ENCODE results near the gene SGCD. TPM values are rescaled to one million over a fixed set of nuclear protein-coding genes. Genes with fewer than 3 reads are reported as not detected.
"Not testable (repeated sequence)": the region's sequence is repeated elsewhere in the genome, so short reads cannot be mapped to it uniquely, and the experiment has no call there.

SGCD gene
- total RNA-seq, 5 donors from 2014 or later (not counting 1 experiment from before 2014, with no cell fraction given) = 0.13 to 2.4 (median 0.22) TPM

DNA sequence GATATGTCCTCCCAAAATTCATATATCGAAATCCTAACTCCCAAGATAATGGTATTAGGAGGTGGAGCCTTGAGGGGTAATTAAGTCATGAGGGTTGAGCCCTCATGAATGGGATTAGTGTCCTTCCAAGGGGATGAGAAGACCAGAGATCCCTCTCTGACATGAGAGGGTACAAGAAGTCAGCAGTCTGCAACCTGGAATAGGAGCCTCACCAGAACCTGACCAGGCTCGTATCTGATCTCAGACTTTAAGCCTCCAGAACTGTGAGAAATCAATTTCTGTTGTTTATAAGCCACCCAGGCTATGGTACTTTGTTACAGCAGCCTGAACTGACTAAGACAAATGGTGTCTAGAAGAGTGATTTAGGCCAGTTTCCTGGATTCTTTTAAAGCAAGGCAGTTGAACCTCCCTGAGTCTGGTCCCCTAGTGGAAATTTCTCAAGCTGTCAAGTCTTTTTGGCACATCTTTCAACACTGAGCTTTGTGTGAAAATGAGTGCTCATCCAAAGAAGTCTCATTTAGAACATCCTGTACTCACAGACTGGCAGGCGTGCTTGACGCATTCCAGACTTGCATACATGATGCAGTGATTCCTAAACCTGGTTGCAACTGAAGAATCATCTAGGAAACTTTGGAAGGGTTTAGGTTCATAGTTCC, 268.3 kb downstream of the SGCD start:
- Mint-ChIP-seq H3K27ac (no peak overlapping the region), H3K9me3 (no peaks in the 10 kb centered on the region), H3K36me3 (no peaks in the 10 kb centered on the region), H3K27me3 (peaks cover 27 to 30% of the 10 kb centered on the region in 2 donors), H3K4me3 (no peak overlapping the region), H3K4me1 (no peaks in the 10 kb centered on the region)
- WGBS (ENCODE audit: insufficient coverage) = 71% methylated on average over 1 of the region's 4 CpGs
- DNase-seq = no peak
- H3K4me3 ChIP-seq (ENCODE audit: control insufficient read depth in 1 of 2, extremely low read depth in 1 of 2, low read length in 1 of 2) = no peak overlapping the region
- CTCF ChIA-PET = interaction anchor here in 1 of 2 donors (0.6 kb wide), 1 partner anchor 500 kb away, joined by 4 read pairs; no protein-coding TSS in a partner anchor
- no peak overlapping the region for H3K27ac ChIP-seq (ENCODE audit: low read length)
- POLR2A ChIA-PET = interaction anchor here in 1 of 2 donors (0.7 kb wide), 1 partner anchor 8 kb away, joined by 3 read pairs; no protein-coding TSS in a partner anchor
- H3K36me3 ChIP-seq (ENCODE audit: control insufficient read depth in 2 of 2, extremely low read depth in 1 of 2, insufficient read depth in 1 of 2, low read length in 1 of 2) = no peaks in the 10 kb centered on the region
- ATAC-seq (replicated peaks in 1 of 4) = no peak
- H3K9me3 ChIP-seq = no peaks in the 10 kb centered on the region
- no peaks in the 10 kb centered on the region for H3K4me1 ChIP-seq (ENCODE audit: control insufficient read depth in 1 of 2, extremely low read depth in 1 of 2, insufficient read depth in 2 of 2, low read length in 2 of 2)
- H3K27me3 ChIP-seq (replicated peaks in 1 of 2; ENCODE audit: control insufficient read depth in 2 of 2, extremely low read depth in 1 of 2, insufficient read depth in 2 of 2, low read length in 1 of 2) = no peaks in the 10 kb centered on the region

DNA sequence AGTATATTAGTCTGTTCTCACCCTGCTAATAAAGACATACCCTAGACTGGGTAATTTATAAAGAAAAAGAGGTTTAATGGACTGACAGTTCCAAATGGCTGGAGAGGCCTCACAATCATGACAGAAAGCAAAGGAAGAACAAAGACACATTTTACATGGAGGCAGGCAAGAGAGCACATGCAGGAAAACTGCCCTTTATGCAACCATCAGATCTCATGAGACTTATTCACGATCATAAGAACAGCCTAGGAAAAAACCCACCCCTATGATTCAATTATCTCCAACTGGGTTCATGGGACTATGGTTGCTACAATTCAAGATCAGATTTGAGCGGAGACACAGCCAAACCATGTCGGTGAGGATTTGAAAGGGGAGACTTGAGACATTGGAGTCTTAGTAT, 270.3 kb downstream of the SGCD start:
- no peaks in the 10 kb centered on the region for H3K4me1 Mint-ChIP-seq
- WGBS (ENCODE audit: insufficient coverage) = no CpG with 5 or more reads among the region's 3 CpGs
- no peak overlapping the region for H3K4me3 ChIP-seq (ENCODE audit: control insufficient read depth in 1 of 2, extremely low read depth in 1 of 2, low read length in 1 of 2)
- POLR2A ChIA-PET = interaction anchor here in 1 of 2 donors (0.6 kb wide), 1 partner anchor 12 kb away, joined by 4 read pairs; no protein-coding TSS in a partner anchor
- H3K27me3 ChIP-seq (replicated peaks in 1 of 2; ENCODE audit: control insufficient read depth in 2 of 2, extremely low read depth in 1 of 2, insufficient read depth in 2 of 2, low read length in 1 of 2) = no peaks in the 10 kb centered on the region
- H3K4me3 Mint-ChIP-seq = no peak overlapping the region
- ATAC-seq (replicated peaks in 1 of 4) (no peak), DNase-seq (no peak)
- H3K27me3 Mint-ChIP-seq = peaks cover 19 to 20% of the 10 kb centered on the region in 2 donors
- no peak overlapping the region for H3K27ac Mint-ChIP-seq
- H3K27ac ChIP-seq (ENCODE audit: low read length) = no peak overlapping the region
- no peaks in the 10 kb centered on the region for H3K4me1 ChIP-seq (ENCODE audit: control insufficient read depth in 1 of 2, extremely low read depth in 1 of 2, insufficient read depth in 2 of 2, low read length in 2 of 2)
- CTCF ChIA-PET = no interaction called here
- no peaks in the 10 kb centered on the region for H3K36me3 ChIP-seq (ENCODE audit: control insufficient read depth in 2 of 2, extremely low read depth in 1 of 2, insufficient read depth in 1 of 2, low read length in 1 of 2)
- peaks cover under 1 to 12% (median 7%) of the 10 kb centered on the region in 3 donors for H3K9me3 Mint-ChIP-seq
- no peaks in the 10 kb centered on the region for H3K9me3 ChIP-seq
- no peaks in the 10 kb centered on the region for H3K36me3 Mint-ChIP-seq

DNA sequence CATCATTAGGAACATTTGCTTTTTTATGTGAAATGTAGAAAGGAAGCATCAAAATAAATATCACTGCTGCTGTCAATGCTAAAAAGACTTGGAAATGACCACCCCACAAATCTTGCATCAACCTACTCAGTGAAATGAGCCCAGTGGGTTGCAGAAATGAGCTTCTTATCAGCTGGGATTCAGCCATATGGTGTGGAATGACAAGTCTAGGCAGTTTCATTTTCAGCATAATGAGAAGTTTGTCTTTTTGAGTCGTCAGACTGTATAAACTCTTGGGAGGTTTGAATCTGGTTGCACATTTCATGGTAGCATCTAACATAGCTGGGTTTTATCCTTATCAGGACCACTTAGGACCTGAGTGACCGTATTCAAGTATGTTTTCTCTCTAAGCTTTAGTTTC, 272.0 kb downstream of the SGCD start:
- no peak overlapping the region for H3K4me3 ChIP-seq (ENCODE audit: control insufficient read depth in 1 of 2, extremely low read depth in 1 of 2, low read length in 1 of 2)
- H3K4me1 ChIP-seq (ENCODE audit: control insufficient read depth in 1 of 2, extremely low read depth in 1 of 2, insufficient read depth in 2 of 2, low read length in 2 of 2) = no peaks in the 10 kb centered on the region
- Mint-ChIP-seq H3K4me3 (no peak overlapping the region), H3K27ac (no peak overlapping the region), H3K36me3 (no peaks in the 10 kb centered on the region), H3K9me3 (peaks cover 9 to 24% (median 19%) of the 10 kb centered on the region in 3 donors), H3K27me3 (peaks cover 7 to 8% of the 10 kb centered on the region in 2 donors), H3K4me1 (no peaks in the 10 kb centered on the region)
- no peaks in the 10 kb centered on the region for H3K27me3 ChIP-seq (replicated peaks in 1 of 2; ENCODE audit: control insufficient read depth in 2 of 2, extremely low read depth in 1 of 2, insufficient read depth in 2 of 2, low read length in 1 of 2)
- CTCF ChIA-PET = no interaction called here
- WGBS (ENCODE audit: insufficient coverage) = 100% methylated on average over 1 of the region's 2 CpGs
- no peaks in the 10 kb centered on the region for H3K36me3 ChIP-seq (ENCODE audit: control insufficient read depth in 2 of 2, extremely low read depth in 1 of 2, insufficient read depth in 1 of 2, low read length in 1 of 2)
- DNase-seq (no peak), ATAC-seq (replicated peaks in 1 of 4) (no peak)
- H3K9me3 ChIP-seq = no peaks in the 10 kb centered on the region
- POLR2A ChIA-PET = interaction anchor here in 1 of 2 donors (0.6 kb wide), 1 partner anchor 1460 kb away, joined by 3 read pairs; no protein-coding TSS in a partner anchor
- H3K27ac ChIP-seq (ENCODE audit: low read length) = no peak overlapping the region

DNA sequence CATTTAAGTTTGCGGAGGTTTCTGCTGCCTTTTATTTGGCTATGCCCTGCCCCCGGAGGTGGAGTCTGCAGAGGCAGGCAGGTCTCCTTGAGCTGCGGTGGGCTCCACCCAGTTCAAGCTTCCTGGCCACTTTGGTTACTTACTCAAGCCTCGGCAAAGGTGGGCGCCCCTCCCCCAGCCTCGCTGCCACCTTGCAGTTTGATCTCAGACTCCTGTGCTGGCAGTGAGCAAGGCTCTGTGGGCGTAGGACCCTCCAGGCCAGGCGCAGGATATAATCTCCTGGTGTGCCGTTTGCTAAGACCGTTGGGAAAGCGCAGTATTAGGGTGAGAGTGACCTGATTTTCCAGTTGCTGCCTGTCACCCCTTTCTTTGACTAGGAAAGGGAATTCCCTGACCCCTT, 283.6 kb downstream of the SGCD start:
- H3K4me1 Mint-ChIP-seq; ATAC-seq (replicated peaks in 1 of 4); H3K36me3 ChIP-seq (ENCODE audit: control insufficient read depth in 2 of 2, extremely low read depth in 1 of 2, insufficient read depth in 1 of 2, low read length in 1 of 2); H3K4me3 ChIP-seq (ENCODE audit: control insufficient read depth in 1 of 2, extremely low read depth in 1 of 2, low read length in 1 of 2); H3K9me3 ChIP-seq; H3K27ac Mint-ChIP-seq; H3K36me3 Mint-ChIP-seq; H3K27me3 Mint-ChIP-seq; CTCF ChIA-PET; H3K4me3 Mint-ChIP-seq; POLR2A ChIA-PET; H3K4me1 ChIP-seq (ENCODE audit: control insufficient read depth in 1 of 2, extremely low read depth in 1 of 2, insufficient read depth in 2 of 2, low read length in 2 of 2); H3K27me3 ChIP-seq (replicated peaks in 1 of 2; ENCODE audit: control insufficient read depth in 2 of 2, extremely low read depth in 1 of 2, insufficient read depth in 2 of 2, low read length in 1 of 2); H3K27ac ChIP-seq (ENCODE audit: low read length); DNase-seq: not testable (repeated sequence)
- WGBS (ENCODE audit: insufficient coverage) = 87% methylated on average over 11 of the region's 11 CpGs
- H3K9me3 Mint-ChIP-seq = peaks cover 22 to 34% (median 23%) of the 10 kb centered on the region in 3 donors

GRCh38 chr5:156615901-156616300, 288.9 kb downstream of the SGCD start:
- Histone ChIP-seq H3K4me3 (ENCODE audit: control insufficient read depth in 1 of 2, extremely low read depth in 1 of 2, low read length in 1 of 2) (no peak overlapping the region), H3K4me1 (ENCODE audit: control insufficient read depth in 1 of 2, extremely low read depth in 1 of 2, insufficient read depth in 2 of 2, low read length in 2 of 2) (no peaks in the 10 kb centered on the region), H3K9me3 (no peaks in the 10 kb centered on the region), H3K27me3 (replicated peaks in 1 of 2; ENCODE audit: control insufficient read depth in 2 of 2, extremely low read depth in 1 of 2, insufficient read depth in 2 of 2, low read length in 1 of 2) (no peaks in the 10 kb centered on the region), H3K36me3 (ENCODE audit: control insufficient read depth in 2 of 2, extremely low read depth in 1 of 2, insufficient read depth in 1 of 2, low read length in 1 of 2) (no peaks in the 10 kb centered on the region), H3K27ac (ENCODE audit: low read length) (no peak overlapping the region)
- ChIA-PET POLR2A (no interaction called here), CTCF (interaction anchor here in 1 of 2 donors (0.5 kb wide), 1 partner anchor 506 kb away, joined by 3 read pairs; no protein-coding TSS in a partner anchor)
- WGBS (ENCODE audit: insufficient coverage) = 83% methylated on average over 1 of the region's 2 CpGs
- Mint-ChIP-seq H3K4me1 (no peaks in the 10 kb centered on the region), H3K9me3 (peaks cover 15 to 19% (median 15%) of the 10 kb centered on the region in 3 donors), H3K4me3 (no peak overlapping the region), H3K27ac (no peak overlapping the region), H3K27me3 (peaks cover 4 to 14% of the 10 kb centered on the region in 2 donors), H3K36me3 (no peaks in the 10 kb centered on the region)
- ATAC-seq (replicated peaks in 1 of 4) (no peak), DNase-seq (no peak)

- Mint-ChIP-seq H3K9me3 (peaks cover 0 to 4% (median under 1%) of the 10 kb centered on the region in 3 donors), H3K36me3 (no peaks in the 10 kb centered on the region), H3K4me3 (no peak overlapping the region), H3K4me1 (no peaks in the 10 kb centered on the region), H3K27me3 (peaks cover 10 to 15% of the 10 kb centered on the region in 2 donors), H3K27ac (no peak overlapping the region)
- no peaks in the 10 kb centered on the region for H3K9me3 ChIP-seq
- ATAC-seq (replicated peaks in 1 of 4) = no peak
- 36% methylated on average over 2 of the region's 2 CpGs for WGBS (ENCODE audit: insufficient coverage)
- ChIA-PET CTCF (no interaction called here), POLR2A (no interaction called here)
- H3K4me3 ChIP-seq (ENCODE audit: control insufficient read depth in 1 of 2, extremely low read depth in 1 of 2, low read length in 1 of 2) = no peak overlapping the region
- no peak overlapping the region for H3K27ac ChIP-seq (ENCODE audit: low read length)
- H3K4me1 ChIP-seq (ENCODE audit: control insufficient read depth in 1 of 2, extremely low read depth in 1 of 2, insufficient read depth in 2 of 2, low read length in 2 of 2) = no peaks in the 10 kb centered on the region
- no peak for DNase-seq
- no peaks in the 10 kb centered on the region for H3K36me3 ChIP-seq (ENCODE audit: control insufficient read depth in 2 of 2, extremely low read depth in 1 of 2, insufficient read depth in 1 of 2, low read length in 1 of 2)
- no peaks in the 10 kb centered on the region for H3K27me3 ChIP-seq (replicated peaks in 1 of 2; ENCODE audit: control insufficient read depth in 2 of 2, extremely low read depth in 1 of 2, insufficient read depth in 2 of 2, low read length in 1 of 2)
Measured at GRCh38 chr5:156617426-156617825, 290.5 kb downstream of the SGCD start.
